Cerebellar nuclear complex (tissue), 1 donor: ENCODE data around the gene ZNF215.
"Not testable (repeated sequence)": the region's sequence is repeated elsewhere in the genome, so short reads cannot be mapped to it uniquely, and the experiment has no call there.

Source experiments
- DNase-seq, 2 experiments: peaks; one replicate each; lab custom pipeline; 2025; lab: John Stamatoyannopoulos, UW

Gene ZNF215

DNA sequence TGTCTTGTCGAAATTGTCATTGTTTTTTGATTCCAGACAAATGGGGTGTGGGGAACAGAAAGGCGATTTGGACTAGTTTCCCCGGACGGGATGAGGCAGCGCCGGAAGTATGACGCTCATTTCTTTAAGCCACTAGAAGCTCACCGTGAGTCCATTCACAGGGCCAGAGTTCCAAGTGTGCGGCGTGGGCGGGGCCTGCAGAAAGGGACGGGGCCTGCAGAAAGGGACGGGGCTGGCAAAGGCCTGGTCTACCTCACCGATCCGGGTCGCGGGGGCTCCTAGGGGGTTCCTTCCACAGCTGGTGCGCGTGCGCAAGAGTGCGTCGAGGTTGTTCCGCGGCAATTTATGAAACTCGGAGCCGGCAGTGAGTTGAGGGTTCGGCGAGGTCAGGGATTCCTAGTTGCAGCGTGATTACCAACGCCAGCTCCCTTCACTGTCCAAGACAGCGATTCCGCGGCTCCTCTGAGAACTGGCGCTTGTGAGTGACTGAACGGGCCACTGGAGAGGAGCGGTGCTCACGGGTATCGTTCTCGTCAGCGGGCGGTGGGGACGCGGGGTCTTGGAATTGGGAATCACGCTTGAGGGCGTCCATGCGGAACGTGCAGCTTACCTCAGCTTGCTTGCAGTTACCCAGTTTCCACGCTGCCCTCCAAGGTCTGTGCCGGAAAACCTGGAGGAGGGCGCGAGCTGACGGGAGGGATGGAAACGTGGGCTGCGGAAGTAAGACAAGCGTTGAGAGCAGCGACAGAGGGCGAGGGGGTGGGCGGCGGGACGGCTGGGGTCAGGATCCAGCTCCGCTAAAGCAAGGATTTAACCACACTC is at the start of gene ZNF215:
Gene ZNF215, plus strand, starts transcription at position 219 of the 822 bp plus-strand sequence. CDS start 5,847 bp downstream, outside the sequence.
- DNase-seq: no peak

DNA sequence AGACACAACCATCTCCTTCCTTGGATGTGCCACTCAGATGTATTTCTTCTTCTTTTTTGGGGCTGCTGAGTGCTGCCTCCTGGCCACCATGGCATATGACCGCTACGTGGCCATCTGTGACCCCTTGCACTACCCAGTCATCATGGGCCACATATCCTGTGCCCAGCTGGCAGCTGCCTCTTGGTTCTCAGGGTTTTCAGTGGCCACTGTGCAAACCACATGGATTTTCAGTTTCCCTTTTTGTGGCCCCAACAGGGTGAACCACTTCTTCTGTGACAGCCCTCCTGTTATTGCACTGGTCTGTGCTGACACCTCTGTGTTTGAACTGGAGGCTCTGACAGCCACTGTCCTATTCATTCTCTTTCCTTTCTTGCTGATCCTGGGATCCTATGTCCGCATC is 49.3 kb upstream of the ZNF215 start:
- DNase-seq: no peak

DNA sequence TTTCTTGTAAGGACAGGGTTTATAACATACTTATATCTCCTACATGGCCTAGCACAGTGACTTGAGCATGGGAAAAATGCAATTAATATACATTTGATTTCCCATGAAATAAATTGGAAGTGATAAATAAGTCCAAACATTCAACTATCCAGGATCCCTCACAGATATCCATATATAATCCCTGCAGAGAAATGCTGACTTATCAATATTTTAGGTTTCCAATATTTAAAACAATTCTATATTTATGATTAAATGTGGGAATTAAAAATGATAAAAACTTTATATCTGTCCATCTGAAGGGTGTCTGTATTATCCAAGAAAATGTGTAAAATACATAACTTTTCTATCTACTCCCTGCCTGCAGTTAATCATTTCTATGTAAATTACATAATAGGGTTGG is 43.5 kb upstream of the ZNF215 start:
- DNase-seq: no peak

DNA sequence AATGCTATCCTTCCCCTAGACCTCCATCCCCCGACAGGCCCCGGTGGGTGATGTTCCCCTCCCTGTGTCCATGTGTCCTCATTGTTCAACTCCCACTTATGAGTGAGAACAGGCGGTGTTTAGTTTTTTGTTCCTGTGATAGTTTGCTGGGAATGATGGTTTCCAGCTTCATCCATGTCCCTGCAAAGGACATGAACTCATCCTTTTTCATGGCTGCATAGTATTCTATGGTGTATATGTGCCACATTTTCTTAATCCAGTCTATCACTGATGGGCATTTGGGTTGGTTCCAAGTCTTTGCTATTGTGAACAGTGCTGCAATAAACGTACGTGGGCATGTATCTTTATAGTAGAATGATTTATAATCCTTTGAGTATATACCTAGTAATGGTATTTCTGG is 38.5 kb upstream of the ZNF215 start:
- DNase-seq: not testable (repeated sequence)

DNA sequence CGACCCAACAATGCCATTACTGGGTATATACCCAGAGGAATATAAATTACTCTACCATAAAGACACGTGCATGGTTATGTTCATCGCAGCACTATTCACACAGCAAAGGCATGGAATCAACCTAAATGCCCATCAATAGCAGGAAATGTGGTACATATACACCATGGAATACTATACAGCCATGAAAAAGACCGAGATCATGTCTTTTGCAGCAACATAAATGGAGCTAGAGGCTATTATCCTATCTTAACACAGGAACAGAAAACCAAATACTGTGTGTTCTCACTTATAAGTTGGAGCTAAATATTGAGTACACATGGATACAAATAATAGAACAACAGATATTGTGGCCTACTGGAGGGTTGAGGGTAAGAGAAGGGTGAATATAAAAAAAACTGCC is 37.4 kb upstream of the ZNF215 start:
- DNase-seq: no peak

DNA sequence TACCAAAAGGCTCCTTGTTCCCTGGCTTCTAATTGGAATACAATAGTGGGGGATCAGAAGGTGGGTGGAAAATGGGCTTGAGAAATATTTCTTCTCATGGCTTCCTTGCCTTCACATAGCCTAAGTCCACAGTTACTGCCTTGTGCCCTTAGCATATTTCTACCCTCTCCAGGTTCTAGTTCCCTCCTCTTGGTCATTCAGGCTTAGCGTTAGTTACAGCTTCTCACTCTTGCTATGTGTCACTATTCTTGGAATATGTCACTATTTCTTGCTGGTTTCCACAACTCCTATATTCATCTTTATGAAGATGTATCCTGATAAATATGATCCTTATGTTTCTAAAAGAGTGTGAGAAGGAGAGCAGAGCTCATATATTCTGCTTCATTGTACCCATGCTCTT is 36.4 kb upstream of the ZNF215 start:
- DNase-seq: no peak

DNA sequence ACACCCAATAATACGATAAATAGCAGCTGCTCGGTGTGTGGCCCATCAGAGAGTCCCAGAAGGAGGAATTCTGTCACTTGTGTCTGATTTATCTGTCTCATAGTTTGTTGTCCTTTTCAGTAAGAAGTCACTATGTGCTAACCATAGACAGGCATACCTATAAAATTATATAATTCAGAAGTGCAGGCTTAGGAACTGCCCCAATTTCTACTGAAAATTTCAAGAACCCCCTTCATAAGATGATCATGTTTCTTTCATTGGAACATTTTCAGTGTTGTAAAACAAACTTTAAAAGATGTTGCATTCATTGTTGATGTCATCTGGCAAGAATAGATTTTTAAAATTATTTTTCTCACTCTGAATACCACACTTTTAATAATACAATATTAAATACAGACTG is 33.8 kb upstream of the ZNF215 start, which contains the start of gene OR2D2:
Gene OR2D2, minus strand, starts transcription at position 101 of the 400 bp plus-strand sequence. Its CDS starts 0 bp downstream, at position 101.
- DNase-seq: no peak

DNA sequence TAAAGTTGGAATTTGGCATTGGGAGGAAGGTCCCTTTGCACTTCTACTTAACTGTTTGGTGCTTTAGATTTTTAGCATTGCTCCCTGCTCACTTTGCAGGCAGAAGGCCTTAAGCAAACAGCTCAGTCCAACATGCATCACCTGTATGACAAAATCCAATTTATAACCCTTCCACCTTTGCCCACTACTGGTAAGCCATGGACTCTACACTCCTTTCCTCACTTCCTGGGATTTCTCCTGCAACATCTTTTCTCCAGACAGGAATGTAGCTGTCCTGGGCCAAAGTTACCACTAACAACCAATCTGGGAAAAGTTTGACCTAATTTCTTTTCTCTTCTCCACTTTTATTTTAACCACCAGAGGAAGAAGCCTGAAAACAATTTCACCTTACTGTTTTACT is 32.1 kb upstream of the ZNF215 start:
- no peak for DNase-seq

DNA sequence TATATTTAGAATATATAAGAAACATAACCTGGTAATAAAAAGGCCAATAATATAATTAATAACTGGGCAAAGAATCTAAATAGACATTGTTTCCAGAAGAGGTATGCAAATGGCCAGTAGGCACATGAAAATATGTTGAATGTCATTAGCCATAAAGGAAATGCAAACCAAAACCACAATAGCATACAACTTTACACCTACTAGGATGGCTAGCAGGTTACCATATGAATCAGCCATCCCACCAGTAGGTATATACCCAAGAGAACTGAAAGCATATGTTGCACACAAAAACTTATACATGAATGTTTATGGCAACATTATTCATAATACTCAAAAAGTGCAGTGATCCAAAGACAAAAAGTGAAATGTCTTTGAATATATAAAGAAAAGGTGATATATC is 31.2 kb upstream of the ZNF215 start:
- no peak for DNase-seq

DNA sequence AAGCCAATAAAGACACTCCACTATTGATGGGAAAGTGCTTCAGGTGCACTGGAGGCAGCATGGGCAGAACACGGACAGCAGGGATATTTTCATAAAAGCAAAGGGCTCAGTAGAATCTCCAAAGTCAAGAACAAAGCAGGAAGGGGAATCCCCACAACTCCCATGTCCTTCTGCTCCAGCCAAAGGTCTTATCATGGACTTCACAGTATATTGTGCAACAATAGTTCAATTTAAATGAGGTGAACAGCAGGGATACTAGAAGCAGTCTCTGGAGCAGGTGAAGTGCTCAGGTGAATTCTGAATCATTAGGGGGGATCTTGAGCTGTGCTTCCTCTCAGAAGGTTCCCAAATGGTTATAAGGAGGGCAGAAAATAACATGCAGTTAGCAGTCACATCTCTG is 27.3 kb upstream of the ZNF215 start:
- DNase-seq: no peak

DNA sequence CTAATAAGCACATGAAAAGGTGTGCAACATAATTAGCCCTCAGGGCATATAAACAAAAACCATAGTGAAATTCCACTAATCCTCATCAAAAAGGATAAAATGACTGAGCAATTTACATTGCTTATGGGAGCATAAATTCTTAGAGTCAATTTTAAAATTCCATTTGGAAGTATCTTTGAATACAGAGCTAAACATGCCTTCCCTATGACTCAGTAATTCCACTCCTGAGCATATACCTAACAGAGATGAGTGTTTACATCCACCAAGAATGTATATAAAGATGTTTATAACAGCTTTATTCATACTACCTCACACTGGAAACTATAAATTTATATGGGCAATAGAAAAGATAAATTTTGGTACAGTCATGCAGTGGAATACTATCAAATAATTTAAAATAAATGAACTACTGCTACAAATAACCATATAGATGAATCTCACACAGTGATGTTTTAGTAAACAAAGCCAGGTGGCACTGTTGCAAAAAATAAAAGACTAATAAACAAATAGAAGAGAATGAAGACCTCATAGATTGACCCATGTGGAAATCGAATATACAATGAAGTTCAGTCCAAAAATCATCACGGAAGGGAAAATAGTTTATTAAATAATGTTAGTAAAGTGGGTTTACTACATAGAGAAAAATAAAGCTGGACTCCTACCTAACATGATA is 25.8 kb upstream of the ZNF215 start:
- DNase-seq: no peak

DNA sequence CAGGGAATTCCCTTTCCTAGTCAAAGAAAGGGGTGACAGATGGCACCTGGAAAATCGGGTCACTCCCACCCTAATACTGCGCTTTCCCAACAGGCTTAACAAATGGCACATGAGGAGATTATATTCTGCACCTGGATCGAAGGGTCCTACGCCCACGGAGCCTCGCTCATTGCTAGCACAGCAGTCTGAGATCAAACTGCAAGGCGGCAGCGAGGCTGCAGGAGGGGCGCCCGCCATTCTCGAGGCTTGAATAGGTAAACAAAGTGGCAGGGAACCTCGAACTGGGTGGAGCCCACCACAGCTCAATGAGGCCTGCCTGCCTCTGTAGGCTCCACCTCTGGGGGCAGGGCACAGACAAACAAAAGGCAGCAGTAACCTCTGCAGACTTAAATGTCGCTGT is 21.4 kb upstream of the ZNF215 start:
- DNase-seq: not testable (repeated sequence)

DNA sequence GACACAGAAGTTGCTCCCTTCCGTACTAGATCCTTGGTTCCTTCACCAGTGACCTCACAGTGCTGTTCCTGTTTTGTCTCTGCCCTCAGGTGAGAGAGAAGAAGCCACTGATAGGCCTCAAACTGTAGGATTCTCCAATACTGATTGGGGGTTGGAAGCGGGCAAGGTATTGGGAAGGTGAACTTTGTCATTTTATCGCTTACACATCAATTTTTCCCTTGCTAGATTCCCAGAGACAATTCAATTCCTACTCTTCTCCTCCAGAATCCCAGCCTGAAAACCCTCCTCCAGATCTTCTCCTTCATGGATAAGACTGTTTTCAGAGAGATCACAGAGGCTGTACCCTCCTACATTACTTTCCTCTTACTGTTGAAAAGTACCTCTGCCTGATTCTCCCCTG is 14.8 kb upstream of the ZNF215 start:
- no peak for DNase-seq

DNA sequence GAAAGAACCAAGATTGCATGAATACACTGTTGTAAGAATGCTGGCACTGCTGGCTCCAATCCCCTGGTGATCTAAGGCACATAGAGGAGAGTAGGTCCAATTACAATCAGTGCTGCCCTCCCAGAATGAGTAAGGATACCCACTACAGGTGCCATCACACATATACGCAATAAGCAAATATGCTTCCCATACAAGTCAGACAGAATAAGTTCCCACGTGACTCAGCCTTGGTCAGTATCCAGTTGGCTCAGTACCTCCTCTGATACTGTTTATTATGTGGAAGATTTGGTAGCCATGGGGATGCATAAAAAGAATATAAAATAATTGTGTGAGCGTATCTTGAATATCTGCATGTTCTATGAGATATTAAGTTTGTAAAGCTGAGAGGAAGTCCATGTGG is 14.3 kb upstream of the ZNF215 start:
- DNase-seq: no peak

DNA sequence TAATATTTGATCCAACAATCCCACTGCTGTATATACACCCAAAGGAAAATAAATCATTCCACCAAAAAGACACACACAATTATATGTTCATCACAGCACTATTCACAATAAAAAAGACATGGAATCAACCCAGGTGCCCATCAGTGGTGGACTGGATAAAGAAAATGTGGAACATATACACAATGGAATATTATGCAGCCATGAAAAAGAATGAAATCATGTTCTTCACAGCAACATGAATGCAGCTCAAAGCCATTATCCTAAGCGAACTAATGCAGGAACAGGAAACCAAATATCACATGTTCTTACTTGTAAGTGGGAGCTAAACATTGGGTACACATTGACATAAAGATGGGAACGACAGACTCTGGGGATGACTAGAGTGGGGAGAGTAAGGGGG is 6.5 kb upstream of the ZNF215 start:
- no peak for DNase-seq

DNA sequence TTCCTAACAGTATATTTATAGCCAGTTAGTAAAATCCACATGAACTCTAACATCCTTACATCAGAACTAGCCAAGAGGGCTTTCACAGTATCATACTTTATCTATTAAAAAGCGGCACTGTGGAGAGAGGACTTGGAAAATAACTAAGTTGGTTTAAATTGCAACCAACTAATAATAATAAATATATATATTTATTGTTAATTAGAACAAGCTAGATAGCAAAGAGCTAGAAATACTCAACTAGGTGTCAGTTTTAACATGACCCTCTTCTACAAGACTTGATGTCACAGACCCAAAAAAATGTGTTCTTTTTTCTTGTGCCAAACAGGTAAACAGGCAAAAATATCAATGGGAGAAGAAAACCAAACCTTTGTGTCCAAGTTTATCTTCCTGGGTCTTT is 5.5 kb upstream of the ZNF215 start, which contains the start of gene OR2D3:
Gene OR2D3, plus strand, starts transcription at position 301 of the 400 bp plus-strand sequence. Its CDS starts 0 bp downstream, at position 301.
- no peak for DNase-seq

DNA sequence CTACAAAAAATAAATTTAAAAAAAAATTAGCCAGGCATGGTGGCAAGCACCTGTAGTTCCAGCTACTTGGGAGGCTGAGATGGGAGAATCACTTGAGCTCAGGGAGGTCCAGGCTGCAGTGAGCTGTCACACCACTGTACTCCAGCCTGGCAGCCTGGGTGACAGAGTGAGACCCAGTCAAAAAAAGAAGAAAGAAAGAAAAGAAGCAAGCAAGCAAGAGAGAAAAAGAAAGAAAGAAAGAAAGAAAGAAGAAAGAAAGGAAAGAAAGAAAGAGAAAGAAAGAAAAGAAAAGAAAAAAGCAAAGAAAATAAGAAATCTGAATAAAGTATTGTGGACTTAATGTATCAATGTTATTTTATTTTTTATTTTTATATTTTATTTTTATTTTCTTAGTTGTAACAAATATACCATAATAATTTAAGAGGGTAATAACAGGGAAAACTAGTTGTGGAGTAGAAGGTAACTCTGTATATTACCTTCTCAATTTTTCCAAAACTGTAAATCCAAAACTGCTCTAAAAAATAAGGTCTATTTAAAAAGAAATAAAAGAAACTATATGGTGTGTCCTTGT is 1.1 kb upstream of the ZNF215 start:
- no peak for DNase-seq

DNA sequence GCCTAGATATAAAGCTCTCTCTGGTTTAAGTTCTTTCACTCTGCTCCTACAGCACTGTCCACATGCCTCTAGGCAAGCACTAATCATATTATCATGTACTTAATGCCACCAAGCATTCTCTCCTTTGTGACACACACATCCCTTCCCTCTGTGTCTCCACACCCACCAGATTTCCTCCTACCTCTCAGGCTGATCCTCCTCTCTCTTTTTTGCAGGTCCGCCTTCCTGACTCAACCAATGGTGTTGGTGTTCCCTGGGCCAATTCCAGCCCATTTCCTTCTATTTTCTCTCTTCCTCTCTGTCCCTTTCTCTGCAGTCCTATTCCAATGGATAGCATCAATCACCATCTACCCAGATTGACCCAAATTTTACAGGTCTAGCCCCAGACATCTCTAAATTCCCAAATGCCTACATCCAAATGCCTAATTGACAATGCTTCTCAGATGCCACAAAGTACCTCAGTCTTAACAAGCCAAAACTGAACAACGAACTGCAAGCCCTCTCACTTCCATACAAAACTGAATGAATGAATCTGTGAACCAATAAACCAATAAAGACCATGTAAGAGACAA is 504 bp upstream of the ZNF215 start:
- no peak for DNase-seq

DNA sequence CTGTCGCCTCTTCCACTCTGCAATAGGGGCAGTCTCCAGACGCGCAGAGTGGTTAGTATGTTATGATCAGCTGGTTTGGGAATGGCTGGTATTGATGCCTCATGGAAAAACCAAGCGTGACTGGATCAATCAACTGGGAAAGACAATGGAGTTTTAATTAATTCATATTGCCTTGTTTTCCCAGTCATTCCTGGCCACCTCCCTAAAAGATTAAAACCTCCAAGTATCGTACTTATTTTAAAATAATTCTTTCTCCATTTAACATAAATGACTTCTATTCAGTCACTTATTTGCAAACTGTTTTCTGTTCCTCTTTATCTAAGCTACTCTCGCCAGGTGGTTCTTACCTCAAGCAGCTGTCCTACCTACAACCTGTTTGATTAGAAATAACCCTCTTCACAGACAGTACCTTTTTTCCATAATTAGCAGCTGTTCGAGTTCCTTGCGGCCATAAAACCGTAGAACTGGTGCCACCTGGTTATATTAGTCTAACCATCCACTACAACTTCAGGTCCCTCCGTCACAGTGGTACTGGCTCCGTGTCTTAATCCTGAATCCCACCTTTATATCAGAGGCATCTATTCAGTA is 898 bp downstream of the ZNF215 start:
- no peak for DNase-seq

DNA sequence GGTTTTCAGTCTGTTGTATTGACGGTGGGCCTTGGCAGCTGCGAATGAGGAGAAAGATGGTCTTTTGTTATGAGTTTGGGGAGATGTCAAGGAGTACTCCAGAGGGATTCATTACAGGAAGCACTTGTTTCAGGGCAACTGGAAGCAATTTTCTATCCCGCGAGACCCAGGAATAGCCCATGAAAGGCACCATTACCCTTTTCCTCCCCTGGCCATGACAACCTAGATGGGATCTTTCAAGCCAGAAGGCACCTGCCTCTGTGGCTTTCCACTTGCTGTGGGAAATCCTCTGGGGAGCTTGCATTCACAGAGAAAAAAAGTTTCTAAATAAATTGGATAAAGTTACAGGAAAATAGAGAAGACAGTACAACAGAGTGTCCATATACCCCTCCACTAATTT is 2.7 kb downstream of the ZNF215 start:
- no peak for DNase-seq

DNA sequence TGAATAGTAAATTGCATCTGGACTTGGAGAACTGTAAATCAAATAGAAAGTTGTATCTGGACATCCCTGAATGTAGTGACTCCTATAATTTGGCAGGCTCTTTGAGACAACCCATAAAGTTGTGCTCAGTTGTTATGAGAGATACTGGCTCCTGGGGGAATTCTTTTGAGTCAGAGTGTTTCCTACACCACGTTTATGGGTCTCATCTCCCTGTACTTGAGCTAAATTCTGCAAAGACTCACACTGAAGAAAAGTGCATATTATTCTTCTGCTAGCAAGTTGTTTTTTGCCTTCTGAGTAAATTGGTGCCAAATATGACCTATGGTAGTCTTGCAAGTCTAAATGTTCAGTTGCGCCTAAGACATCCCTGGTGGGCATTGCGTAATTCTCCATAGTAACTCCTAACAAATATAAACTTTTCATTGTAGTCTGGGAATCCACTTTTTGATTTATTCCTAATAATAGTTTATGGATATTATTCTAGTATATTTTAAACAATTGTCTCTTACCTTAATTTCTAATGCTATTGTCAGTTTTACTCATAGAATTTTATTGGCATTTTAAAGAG is 5.0 kb downstream of the ZNF215 start:
- no peak for DNase-seq

DNA sequence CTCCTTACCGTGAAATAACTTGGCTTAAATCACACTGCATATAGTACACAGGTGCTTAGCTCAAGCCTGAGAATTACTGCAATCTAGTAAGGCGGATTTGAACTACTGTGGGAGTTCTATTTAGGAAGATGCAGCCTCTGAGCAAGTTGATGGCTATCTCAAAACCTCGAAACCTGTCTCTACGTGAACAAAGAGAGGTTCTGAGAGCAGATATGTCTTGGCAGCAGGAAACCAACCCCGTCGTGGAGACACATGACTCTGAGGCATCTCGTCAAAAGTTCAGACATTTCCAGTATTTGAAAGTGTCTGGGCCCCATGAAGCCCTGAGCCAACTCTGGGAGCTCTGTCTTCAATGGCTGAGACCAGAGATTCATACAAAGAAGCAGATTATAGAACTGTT is 5.9 kb downstream of the ZNF215 start:
- DNase-seq: no peak
